ENCODE data around the gene ITM2C.

The ITM2C gene

GRCh38 chr2:230864605-230865306 lies at the start of gene ITM2C:
Gene ITM2C (plus strand): TSS chr2:230864942. CDS start chr2:230865026, 84 bp downstream.
- peak; percentile 73 for DNase-seq (ENCODE audit: low spot score)

- DNase-seq (ENCODE audit: low spot score): no peak
Measured at GRCh38 chr2:230815088-230815487, 49.7 kb upstream of the ITM2C start.

GRCh38 chr2:230816735-230817134 lies 48.0 kb upstream of the ITM2C start:
- DNase-seq (ENCODE audit: low spot score): no peak

- no peak for DNase-seq (ENCODE audit: low spot score)
Measured at GRCh38 chr2:230819433-230819832, 45.3 kb upstream of the ITM2C start.

GRCh38 chr2:230821261-230821990 lies 43.3 kb upstream of the ITM2C start:
- no peak for DNase-seq (ENCODE audit: low spot score)

GRCh38 chr2:230821991-230822520 lies 42.7 kb upstream of the ITM2C start:
- no peak for DNase-seq (ENCODE audit: low spot score)

- no peak for DNase-seq (ENCODE audit: low spot score)
Measured at GRCh38 chr2:230823264-230823964, 41.3 kb upstream of the ITM2C start.

GRCh38 chr2:230824406-230824978 lies 40.2 kb upstream of the ITM2C start:
- peak; percentile 75 for DNase-seq (ENCODE audit: low spot score)

GRCh38 chr2:230825354-230825753 lies 39.4 kb upstream of the ITM2C start:
- DNase-seq (ENCODE audit: low spot score): no peak

- no peak for DNase-seq (ENCODE audit: low spot score)
Measured at GRCh38 chr2:230827774-230828271, 36.9 kb upstream of the ITM2C start.

GRCh38 chr2:230828272-230828961 lies 36.3 kb upstream of the ITM2C start:
- no peak for DNase-seq (ENCODE audit: low spot score)

GRCh38 chr2:230829293-230829692 lies 35.4 kb upstream of the ITM2C start:
- no peak for DNase-seq (ENCODE audit: low spot score)

GRCh38 chr2:230829959-230830358 lies 34.8 kb upstream of the ITM2C start:
- no peak for DNase-seq (ENCODE audit: low spot score)

GRCh38 chr2:230830428-230830827 lies 34.3 kb upstream of the ITM2C start:
- no peak for DNase-seq (ENCODE audit: low spot score)

- no peak for DNase-seq (ENCODE audit: low spot score)
Measured at GRCh38 chr2:230840301-230840700, 24.4 kb upstream of the ITM2C start.

GRCh38 chr2:230842473-230842872 lies 22.3 kb upstream of the ITM2C start:
- no peak for DNase-seq (ENCODE audit: low spot score)

- DNase-seq (ENCODE audit: low spot score): no peak
Measured at GRCh38 chr2:230843132-230843531, 21.6 kb upstream of the ITM2C start.

- DNase-seq (ENCODE audit: low spot score): no peak
Measured at GRCh38 chr2:230846360-230846759, 18.4 kb upstream of the ITM2C start.

- peak; percentile 84 for DNase-seq (ENCODE audit: low spot score)
Measured at GRCh38 chr2:230847883-230848388, 16.8 kb upstream of the ITM2C start.

GRCh38 chr2:230849633-230850357 lies 14.9 kb upstream of the ITM2C start:
- DNase-seq (ENCODE audit: low spot score): peak; percentile 85

- DNase-seq (ENCODE audit: low spot score): no peak
Measured at GRCh38 chr2:230850358-230850658, 14.4 kb upstream of the ITM2C start.
